ENCODE measurements around the gene CCDC191.

DNA sequence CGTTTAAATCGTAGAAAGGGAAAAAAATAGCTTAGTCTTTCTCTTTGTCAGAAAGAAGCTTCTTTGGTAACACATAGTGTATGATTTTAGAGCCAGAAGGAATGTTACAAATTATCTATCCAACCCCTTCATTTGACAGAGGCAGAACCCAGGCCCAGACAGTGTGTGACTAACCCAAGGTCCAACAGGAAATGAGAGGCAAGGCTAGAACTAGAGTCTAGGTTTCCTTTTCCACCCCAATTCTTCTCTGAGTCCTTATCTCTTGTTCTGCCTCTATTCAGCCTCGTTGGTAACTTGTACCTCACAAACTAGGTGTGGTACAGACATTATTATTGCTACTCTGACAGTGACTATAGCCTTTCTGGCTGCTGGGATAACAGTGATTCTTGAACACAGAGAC, 39.5 kb upstream of the CCDC191 start:
- TF ChIP-seq, protein P1, sequence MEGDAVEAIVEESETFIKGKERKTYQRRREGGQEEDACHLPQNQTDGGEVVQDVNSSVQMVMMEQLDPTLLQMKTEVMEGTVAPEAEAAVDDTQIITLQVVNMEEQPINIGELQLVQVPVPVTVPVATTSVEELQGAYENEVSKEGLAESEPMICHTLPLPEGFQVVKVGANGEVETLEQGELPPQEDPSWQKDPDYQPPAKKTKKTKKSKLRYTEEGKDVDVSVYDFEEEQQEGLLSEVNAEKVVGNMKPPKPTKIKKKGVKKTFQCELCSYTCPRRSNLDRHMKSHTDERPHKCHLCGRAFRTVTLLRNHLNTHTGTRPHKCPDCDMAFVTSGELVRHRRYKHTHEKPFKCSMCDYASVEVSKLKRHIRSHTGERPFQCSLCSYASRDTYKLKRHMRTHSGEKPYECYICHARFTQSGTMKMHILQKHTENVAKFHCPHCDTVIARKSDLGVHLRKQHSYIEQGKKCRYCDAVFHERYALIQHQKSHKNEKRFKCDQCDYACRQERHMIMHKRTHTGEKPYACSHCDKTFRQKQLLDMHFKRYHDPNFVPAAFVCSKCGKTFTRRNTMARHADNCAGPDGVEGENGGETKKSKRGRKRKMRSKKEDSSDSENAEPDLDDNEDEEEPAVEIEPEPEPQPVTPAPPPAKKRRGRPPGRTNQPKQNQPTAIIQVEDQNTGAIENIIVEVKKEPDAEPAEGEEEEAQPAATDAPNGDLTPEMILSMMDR (IDR thresholded peaks at IDR 0.05; ENCODE audit: low read depth, low read length, poor library complexity, severe bottlenecking) = no peak
- TF ChIP-seq EZH2phosphoT487 (IDR thresholded peaks at IDR 0.05; ENCODE audit: borderline replicate concordance, low read length) = no peak

Measured in DOHH2 (cell line).